Measurements from ENCODE around the gene NFASC.

DNA sequence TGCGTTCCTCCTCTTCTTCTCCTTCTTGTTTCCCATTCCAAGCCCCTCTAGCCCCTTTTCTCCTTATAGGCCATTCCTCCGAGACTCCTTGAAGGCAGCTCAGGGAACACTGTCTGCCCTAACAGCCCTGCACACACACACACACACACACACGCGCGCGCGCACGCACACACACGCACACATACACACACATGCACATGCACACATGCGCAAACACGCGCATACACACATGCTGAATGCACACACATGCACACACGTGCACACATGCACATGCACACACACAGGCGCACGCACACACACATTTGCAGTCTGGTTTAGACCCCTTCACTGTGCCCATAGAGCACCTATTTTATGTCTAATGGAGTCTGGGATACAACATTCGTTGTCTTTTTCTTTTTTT lies 154.6 kb downstream of the NFASC start:
- TF ChIP-seq, protein P1, sequence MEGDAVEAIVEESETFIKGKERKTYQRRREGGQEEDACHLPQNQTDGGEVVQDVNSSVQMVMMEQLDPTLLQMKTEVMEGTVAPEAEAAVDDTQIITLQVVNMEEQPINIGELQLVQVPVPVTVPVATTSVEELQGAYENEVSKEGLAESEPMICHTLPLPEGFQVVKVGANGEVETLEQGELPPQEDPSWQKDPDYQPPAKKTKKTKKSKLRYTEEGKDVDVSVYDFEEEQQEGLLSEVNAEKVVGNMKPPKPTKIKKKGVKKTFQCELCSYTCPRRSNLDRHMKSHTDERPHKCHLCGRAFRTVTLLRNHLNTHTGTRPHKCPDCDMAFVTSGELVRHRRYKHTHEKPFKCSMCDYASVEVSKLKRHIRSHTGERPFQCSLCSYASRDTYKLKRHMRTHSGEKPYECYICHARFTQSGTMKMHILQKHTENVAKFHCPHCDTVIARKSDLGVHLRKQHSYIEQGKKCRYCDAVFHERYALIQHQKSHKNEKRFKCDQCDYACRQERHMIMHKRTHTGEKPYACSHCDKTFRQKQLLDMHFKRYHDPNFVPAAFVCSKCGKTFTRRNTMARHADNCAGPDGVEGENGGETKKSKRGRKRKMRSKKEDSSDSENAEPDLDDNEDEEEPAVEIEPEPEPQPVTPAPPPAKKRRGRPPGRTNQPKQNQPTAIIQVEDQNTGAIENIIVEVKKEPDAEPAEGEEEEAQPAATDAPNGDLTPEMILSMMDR (IDR thresholded peaks at IDR 0.05; ENCODE audit: extremely low read depth in 1 of 2, insufficient read depth in 1 of 2, low read depth in 1 of 2, low read length in 2 of 2) = no peak
- TF ChIP-seq EZH2 (IDR thresholded peaks at IDR 0.05; ENCODE audit: borderline replicate concordance, low read depth, low read length, severe bottlenecking) = no peak
- TF ChIP-seq POLR2A (IDR thresholded peaks at IDR 0.05; ENCODE audit: low read depth, low read length) = no peak
- TF ChIP-seq, protein P2, sequence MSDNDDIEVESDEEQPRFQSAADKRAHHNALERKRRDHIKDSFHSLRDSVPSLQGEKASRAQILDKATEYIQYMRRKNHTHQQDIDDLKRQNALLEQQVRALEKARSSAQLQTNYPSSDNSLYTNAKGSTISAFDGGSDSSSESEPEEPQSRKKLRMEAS (IDR thresholded peaks at IDR 0.05; ENCODE audit: insufficient read depth, insufficient read length) = no peak
- no peak for TF ChIP-seq POLR2AphosphoS5 (IDR thresholded peaks at IDR 0.05; ENCODE audit: insufficient read depth, low read depth, low read length)
- TF ChIP-seq GATA2 (IDR thresholded peaks at IDR 0.05; ENCODE audit: insufficient read depth, insufficient read length, low read depth, low read length) = no peak
- no peak for TF ChIP-seq JUN (IDR thresholded peaks at IDR 0.05; ENCODE audit: borderline replicate concordance, insufficient read depth, insufficient read length, low read depth)
